ENCODE measurements around the gene CIAPIN1. TPM values are rescaled to one million over a fixed set of nuclear protein-coding genes. Genes with fewer than 3 reads are reported as not detected.
A peak's percentile ranks its signal among the peaks of the same experiment; 100 is the strongest.

The CIAPIN1 gene
- total and polyA plus RNA-seq, 7 donors = 31.8 to 78.3 (median 59.7) TPM

GRCh38 chr16:57383276-57384247, 63.6 kb downstream of the CIAPIN1 start:
- WGBS, 3 donors = 77 to 82% (median 78%) methylated on average over 6 to 8 of the region's 8 CpGs
- no peaks in the 10 kb centered on the region for H3K4me1 ChIP-seq

DNA sequence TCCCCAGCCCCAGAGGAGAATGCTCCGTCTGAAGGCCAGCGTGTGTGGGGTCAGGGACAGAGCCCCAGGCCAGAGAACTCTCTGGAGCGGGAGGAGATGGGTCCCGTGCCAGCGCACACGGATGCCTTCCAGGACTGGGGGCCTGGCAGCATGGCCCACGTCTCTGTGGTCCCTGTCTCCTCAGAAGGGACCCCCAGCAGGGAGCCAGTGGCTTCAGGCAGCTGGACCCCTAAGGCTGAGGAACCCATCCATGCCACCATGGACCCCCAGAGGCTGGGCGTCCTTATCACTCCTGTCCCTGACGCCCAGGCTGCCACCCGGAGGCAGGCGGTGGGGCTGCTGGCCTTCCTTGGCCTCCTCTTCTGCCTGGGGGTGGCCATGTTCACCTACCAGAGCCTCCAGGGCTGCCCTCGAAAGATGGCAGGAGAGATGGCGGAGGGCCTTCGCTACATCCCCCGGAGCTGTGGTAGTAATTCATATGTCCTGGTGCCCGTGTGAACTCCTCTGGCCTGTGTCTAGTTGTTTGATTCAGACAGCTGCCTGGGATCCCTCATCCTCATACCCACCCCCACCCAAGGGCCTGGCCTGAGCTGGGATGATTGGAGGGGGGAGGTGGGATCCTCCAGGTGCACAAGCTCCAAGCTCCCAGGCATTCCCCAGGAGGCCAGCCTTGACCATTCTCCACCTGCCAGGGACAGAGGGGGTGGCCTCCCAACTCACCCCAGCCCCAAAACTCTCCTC, 64.5 kb downstream of the CIAPIN1 start:
- intact Hi-C loops (cut with DNase I) = no loop called here
- H3K4me3 ChIP-seq = no peak overlapping the region
- 88 to 94% (median 90%) methylated on average over 14 to 16 of the region's 16 CpGs for WGBS, 3 donors

More at GRCh38 chr16:57383276-57384247, 63.6 kb downstream of the CIAPIN1 start:
- Histone ChIP-seq H3K9me3 (no peaks in the 10 kb centered on the region), H3K27me3 (ENCODE audit: insufficient read depth in 3 of 3, low read length in 2 of 3) (no peaks in the 10 kb centered on the region), H3K4me3 (no peak overlapping the region), H3K36me3 (ENCODE audit: insufficient read depth in 1 of 2, low read depth in 1 of 2) (no peaks in the 10 kb centered on the region), H3K27ac (no peak overlapping the region)
- no peak for TF ChIP-seq CTCF (IDR thresholded peaks at IDR 0.05)
- DNase-seq (peak in 1 of 2 donors; percentile 23), ATAC-seq (no peak)
- intact Hi-C loops (cut with DNase I) = no loop called here

DNA sequence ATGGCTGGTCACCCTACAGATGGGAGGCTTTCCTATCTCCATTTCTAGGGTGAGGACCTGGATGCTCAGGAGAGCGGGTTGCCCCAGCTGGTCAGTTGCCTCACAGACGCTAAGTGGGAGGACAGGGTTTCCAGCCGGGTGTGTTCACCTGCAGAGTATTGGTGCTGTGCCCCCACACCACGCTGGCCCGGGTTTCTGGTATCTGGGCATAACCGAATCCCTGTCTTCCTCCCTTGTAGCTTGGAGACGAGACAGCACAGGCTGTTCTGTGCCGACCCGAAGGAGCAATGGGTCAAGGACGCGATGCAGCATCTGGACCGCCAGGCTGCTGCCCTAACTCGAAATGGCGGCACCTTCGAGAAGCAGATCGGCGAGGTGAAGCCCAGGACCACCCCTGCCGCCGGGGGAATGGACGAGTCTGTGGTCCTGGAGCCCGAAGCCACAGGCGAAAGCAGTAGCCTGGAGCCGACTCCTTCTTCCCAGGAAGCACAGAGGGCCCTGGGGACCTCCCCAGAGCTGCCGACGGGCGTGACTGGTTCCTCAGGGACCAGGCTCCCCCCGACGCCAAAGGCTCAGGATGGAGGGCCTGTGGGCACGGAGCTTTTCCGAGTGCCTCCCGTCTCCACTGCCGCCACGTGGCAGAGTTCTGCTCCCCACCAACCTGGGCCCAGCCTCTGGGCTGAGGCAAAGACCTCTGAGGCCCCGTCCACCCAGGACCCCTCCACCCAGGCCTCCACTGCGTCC, 65.2 kb downstream of the CIAPIN1 start:
- no peak for TF ChIP-seq CTCF (IDR thresholded peaks at IDR 0.05)
- Histone ChIP-seq H3K4me1 (no peaks in the 10 kb centered on the region), H3K9me3 (no peaks in the 10 kb centered on the region), H3K27ac (no peak overlapping the region), H3K4me3 (no peak overlapping the region), H3K27me3 (ENCODE audit: insufficient read depth in 3 of 3, low read length in 2 of 3) (peaks cover 0 to 3% (median 0%) of the 10 kb centered on the region in 3 donors), H3K36me3 (ENCODE audit: insufficient read depth in 1 of 2, low read depth in 1 of 2) (no peaks in the 10 kb centered on the region)
- 84 to 87% (median 84%) methylated on average over 34 to 35 of the region's 35 CpGs for WGBS, 3 donors
- intact Hi-C loops (cut with DNase I) = no loop called here
- ATAC-seq (no peak), DNase-seq (no peak)

More for the DNA sequence above, 64.5 kb downstream of the CIAPIN1 start:
- Histone ChIP-seq H3K27ac (no peak overlapping the region), H3K36me3 (ENCODE audit: insufficient read depth in 1 of 2, low read depth in 1 of 2) (no peaks in the 10 kb centered on the region), H3K4me1 (no peaks in the 10 kb centered on the region), H3K9me3 (no peaks in the 10 kb centered on the region), H3K27me3 (ENCODE audit: insufficient read depth in 3 of 3, low read length in 2 of 3) (no peaks in the 10 kb centered on the region)
- TF ChIP-seq CTCF (IDR thresholded peaks at IDR 0.05) = no peak
- no peak for DNase-seq
- ATAC-seq = no peak

GRCh38 chr16:57380671-57381462, 66.3 kb downstream of the CIAPIN1 start:
- WGBS, 3 donors = 45 to 58% (median 48%) methylated on average over 8 of the region's 8 CpGs
- no peak for TF ChIP-seq CTCF (IDR thresholded peaks at IDR 0.05)
- H3K36me3 ChIP-seq (ENCODE audit: insufficient read depth in 1 of 2, low read depth in 1 of 2) = no peaks in the 10 kb centered on the region
- H3K27me3 ChIP-seq (ENCODE audit: insufficient read depth in 3 of 3, low read length in 2 of 3) = peaks cover 0 to 3% (median 0%) of the 10 kb centered on the region in 3 donors
- no peak overlapping the region for H3K27ac ChIP-seq
- no peaks in the 10 kb centered on the region for H3K9me3 ChIP-seq
- no peak overlapping the region for H3K4me3 ChIP-seq
- no peaks in the 10 kb centered on the region for H3K4me1 ChIP-seq
- intact Hi-C loops (cut with DNase I) = no loop called here
- DNase-seq (no peak), ATAC-seq (no peak)

Data from psoas muscle (tissue), 8 donors.